Measurements from ENCODE around the gene CYP20A1. TPM values are rescaled to one million over a fixed set of nuclear protein-coding genes. Genes with fewer than 3 reads are reported as not detected.
A peak's percentile ranks its signal among the peaks of the same experiment; 100 is the strongest.
"Not testable (repeated sequence)": the region's sequence is repeated elsewhere in the genome, so short reads cannot be mapped to it uniquely, and the experiment has no call there.

CYP20A1 gene
- total RNA-seq, 1 experiment from 2014 or later, result 26.3 TPM

DNA sequence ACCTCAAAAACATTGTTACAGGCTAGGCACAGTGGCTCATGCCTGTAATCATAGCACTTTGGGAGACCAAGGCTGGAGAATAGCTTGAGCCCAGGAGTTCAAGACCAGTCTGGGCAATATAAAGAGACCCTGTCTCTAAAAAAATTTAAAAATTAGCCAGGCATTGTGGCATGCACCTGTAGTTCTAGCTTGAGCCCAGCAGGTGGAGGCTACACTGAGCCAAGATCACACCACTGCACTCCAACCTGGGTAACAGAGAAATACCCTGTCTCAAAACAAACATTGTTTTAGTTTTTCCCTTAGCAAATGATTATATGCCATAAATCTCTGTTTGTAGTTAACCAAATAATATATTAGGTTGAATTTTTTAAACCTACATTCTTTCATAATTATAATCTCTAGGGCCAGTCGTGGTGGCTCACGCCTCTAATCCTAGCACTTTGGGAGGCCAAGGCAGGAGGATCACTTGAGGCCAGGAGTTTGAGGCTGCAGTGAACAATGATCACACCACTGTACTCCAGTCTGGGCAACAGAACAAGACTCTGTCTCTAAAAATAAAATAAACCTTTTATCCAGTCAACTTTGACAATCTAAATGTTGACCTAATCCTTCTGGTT lies 13.3 kb upstream of the CYP20A1 start:
- Histone ChIP-seq H2AFZ (ENCODE audit: low read length) (no peak overlapping the region), H3K36me3 (ENCODE audit: insufficient read depth, low read length) (no peaks in the 10 kb centered on the region), H3K27me3 (ENCODE audit: low read length) (no peaks in the 10 kb centered on the region), H3K9me3 (ENCODE audit: low read length) (no peaks in the 10 kb centered on the region), H3K4me2 (ENCODE audit: low read depth, low read length, poor library complexity, severe bottlenecking) (no peak overlapping the region), H3K9me2 (replicated peaks; ENCODE audit: insufficient read depth, low read length) (no peaks in the 10 kb centered on the region), H3K79me2 (ENCODE audit: low read length) (no peaks in the 10 kb centered on the region), H3K9ac (ENCODE audit: low read length) (no peak overlapping the region), H3K27ac (ENCODE audit: low read length) (no peak overlapping the region), H3K4me1 (ENCODE audit: low read length) (peaks cover 6% of the 10 kb centered on the region; the same call in 1 of the 2 replicates), H3K4me3 (ENCODE audit: low read length) (no peak overlapping the region), H4K20me1 (ENCODE audit: insufficient read depth, low read depth, low read length) (no peaks in the 10 kb centered on the region)
- peak; percentile 76 for DNase-seq

DNA sequence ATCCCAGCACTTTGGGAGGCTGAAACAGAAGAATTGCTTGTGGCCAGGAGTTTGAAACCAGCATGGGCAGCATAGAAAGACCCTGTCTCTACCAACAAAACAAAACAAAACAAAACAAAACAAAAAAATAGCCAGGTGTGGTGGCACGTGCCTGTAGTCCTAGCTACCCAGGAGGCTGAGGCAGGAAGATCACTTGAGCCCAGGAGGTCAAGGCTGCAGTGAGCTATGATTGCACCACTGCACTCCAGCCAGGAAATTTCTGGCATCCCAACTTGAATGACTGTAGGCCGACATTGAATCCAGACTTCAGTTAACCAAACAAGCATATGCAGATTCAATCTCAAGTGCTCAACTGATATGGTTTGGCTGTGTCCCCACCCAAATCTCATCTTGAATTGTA lies 9.1 kb upstream of the CYP20A1 start:
- H3K79me2 ChIP-seq (ENCODE audit: low read length); DNase-seq: not testable (repeated sequence)

DNA sequence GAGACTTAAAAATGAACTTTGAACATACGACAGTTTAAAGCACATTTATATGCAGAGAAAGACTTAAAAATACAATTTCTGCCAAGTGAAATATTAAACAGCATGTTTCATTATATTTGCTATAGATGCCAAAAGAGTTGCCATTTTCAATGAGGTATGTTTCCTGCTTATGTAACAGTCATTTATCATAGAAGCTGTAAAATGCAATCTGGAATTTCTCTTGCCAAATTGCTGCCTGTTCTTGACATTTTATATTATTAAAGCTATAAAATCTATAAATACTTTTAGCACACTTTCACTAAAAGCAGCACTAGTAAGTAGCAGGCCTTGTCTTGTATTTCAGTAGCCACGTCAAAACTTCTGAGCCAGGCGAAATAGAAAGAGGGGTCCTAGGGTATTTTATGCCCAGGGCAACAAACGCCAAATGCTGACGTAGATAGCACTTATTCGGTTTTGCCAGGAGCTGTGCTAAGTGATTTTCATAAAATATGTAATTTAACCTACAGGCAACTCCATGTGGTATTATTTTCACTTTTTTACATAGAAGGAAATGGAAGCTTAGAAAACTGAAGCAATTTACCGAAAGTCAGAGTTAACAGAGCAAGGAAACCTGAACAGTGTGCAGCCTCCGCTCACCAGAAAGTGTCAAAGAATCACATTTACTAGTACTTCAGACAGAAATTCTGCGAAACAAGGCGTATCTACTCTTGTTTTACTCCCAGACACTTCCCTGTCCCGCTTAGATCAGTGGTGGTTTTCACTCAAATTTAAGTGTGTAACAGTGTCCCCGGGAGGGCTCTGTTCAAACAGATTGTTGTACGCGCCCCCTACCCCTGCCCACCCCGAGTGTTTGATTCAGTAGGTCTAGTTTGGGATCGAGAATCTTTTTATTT lies 1.2 kb upstream of the CYP20A1 start:
- H3K79me2 ChIP-seq (ENCODE audit: low read length), result peaks cover 33% of the 10 kb centered on the region

More for the DNA sequence above, 9.1 kb upstream of the CYP20A1 start:
- not testable (repeated sequence) for H3K4me1 ChIP-seq (ENCODE audit: low read length); H3K27me3 ChIP-seq (ENCODE audit: low read length); H3K9me3 ChIP-seq (ENCODE audit: low read length); H3K4me3 ChIP-seq (ENCODE audit: low read length); H4K20me1 ChIP-seq (ENCODE audit: insufficient read depth, low read depth, low read length); H3K9ac ChIP-seq (ENCODE audit: low read length); H3K36me3 ChIP-seq (ENCODE audit: insufficient read depth, low read length); H3K27ac ChIP-seq (ENCODE audit: low read length); H3K9me2 ChIP-seq (replicated peaks; ENCODE audit: insufficient read depth, low read length); H3K4me2 ChIP-seq (ENCODE audit: low read depth, low read length, poor library complexity, severe bottlenecking); H2AFZ ChIP-seq (ENCODE audit: low read length)

DNA sequence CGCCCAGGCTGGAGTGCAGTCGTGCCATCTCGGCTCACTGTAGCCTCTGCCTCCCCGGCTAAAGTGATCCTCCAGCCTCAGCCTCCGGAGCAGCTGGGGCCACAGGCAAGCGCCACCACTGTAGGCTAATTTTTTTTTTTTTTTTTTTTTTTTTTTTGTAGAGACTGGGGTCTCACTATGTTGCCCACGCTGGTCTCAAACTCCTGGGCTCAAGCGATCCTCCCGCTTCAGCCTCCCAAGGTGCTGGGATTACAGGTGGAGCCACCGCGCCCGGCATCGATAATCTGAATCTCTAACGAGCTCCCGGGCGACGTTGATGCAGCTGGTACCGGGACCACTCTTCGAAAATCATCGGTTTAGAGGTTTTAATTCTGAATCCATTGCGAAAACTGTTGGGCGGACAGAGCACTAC lies 520 bp upstream of the CYP20A1 start:
- Histone ChIP-seq H3K27ac (ENCODE audit: low read length) (peak overlapping the region; percentile 79), H3K4me3 (ENCODE audit: low read length) (peak overlapping the region; percentile 98), H3K36me3 (ENCODE audit: insufficient read depth, low read length) (peaks cover 15% of the 10 kb centered on the region), H3K9ac (ENCODE audit: low read length) (peak overlapping the region; percentile 97), H2AFZ (ENCODE audit: low read length) (peak overlapping the region; percentile 99), H3K9me2 (replicated peaks; ENCODE audit: insufficient read depth, low read length) (no peaks in the 10 kb centered on the region), H4K20me1 (ENCODE audit: insufficient read depth, low read depth, low read length) (no peaks in the 10 kb centered on the region; the same call in 1 of the 2 replicates), H3K27me3 (ENCODE audit: low read length) (no peaks in the 10 kb centered on the region), H3K4me1 (ENCODE audit: low read length) (peaks cover 26% of the 10 kb centered on the region), H3K79me2 (ENCODE audit: low read length) (peaks cover 39% of the 10 kb centered on the region), H3K4me2 (ENCODE audit: low read depth, low read length, poor library complexity, severe bottlenecking) (peak overlapping the region; percentile 99), H3K9me3 (ENCODE audit: low read length) (no peaks in the 10 kb centered on the region)
- no peak for DNase-seq

More for the DNA sequence above, 1.2 kb upstream of the CYP20A1 start:
- H3K9me2 ChIP-seq (replicated peaks; ENCODE audit: insufficient read depth, low read length), result no peaks in the 10 kb centered on the region
- H3K27me3 ChIP-seq (ENCODE audit: low read length), result no peaks in the 10 kb centered on the region
- peak overlapping the region; percentile 97 for H3K9ac ChIP-seq (ENCODE audit: low read length)
- H3K4me2 ChIP-seq (ENCODE audit: low read depth, low read length, poor library complexity, severe bottlenecking), result peak overlapping the region; percentile 99
- H3K4me1 ChIP-seq (ENCODE audit: low read length), result peaks cover 26% of the 10 kb centered on the region
- no peaks in the 10 kb centered on the region for H3K9me3 ChIP-seq (ENCODE audit: low read length)
- no peaks in the 10 kb centered on the region; the same call in 1 of the 2 replicates for H4K20me1 ChIP-seq (ENCODE audit: insufficient read depth, low read depth, low read length)
- peak overlapping the region; percentile 98; the same call in 1 of the 2 replicates for H3K4me3 ChIP-seq (ENCODE audit: low read length)
- no peak overlapping the region for H2AFZ ChIP-seq (ENCODE audit: low read length)
- DNase-seq, result no peak
- H3K27ac ChIP-seq (ENCODE audit: low read length), result no peak overlapping the region
- H3K36me3 ChIP-seq (ENCODE audit: insufficient read depth, low read length), result peaks cover 10% of the 10 kb centered on the region

DNA sequence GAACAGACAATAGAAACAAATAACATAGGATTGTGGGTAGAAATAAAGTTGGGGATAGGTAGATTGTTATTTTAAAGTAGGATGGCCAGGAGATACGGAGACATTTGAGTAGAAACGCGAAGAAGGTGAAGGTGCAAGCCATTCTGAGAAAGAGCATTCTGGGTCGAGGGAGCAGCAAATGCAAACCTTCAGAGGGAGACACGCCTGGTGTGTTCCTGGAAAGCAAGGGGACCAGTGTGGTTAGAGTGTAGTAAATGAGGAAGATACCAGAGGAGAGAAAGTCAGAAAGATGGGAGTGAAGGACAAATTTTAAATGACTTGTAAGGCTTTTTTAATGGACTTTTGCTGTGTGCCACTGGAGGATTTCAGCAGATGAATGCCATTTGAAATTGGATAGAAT lies 1.7 kb downstream of the CYP20A1 start:
- no peak overlapping the region for H2AFZ ChIP-seq (ENCODE audit: low read length)
- peaks cover 50% of the 10 kb centered on the region for H3K79me2 ChIP-seq (ENCODE audit: low read length)
- no peaks in the 10 kb centered on the region for H3K9me3 ChIP-seq (ENCODE audit: low read length)
- no peaks in the 10 kb centered on the region; the same call in 1 of the 2 replicates for H4K20me1 ChIP-seq (ENCODE audit: insufficient read depth, low read depth, low read length)
- no peaks in the 10 kb centered on the region for H3K27me3 ChIP-seq (ENCODE audit: low read length)
- no peak overlapping the region for H3K27ac ChIP-seq (ENCODE audit: low read length)
- peaks cover 26% of the 10 kb centered on the region for H3K4me1 ChIP-seq (ENCODE audit: low read length)
- H3K36me3 ChIP-seq (ENCODE audit: insufficient read depth, low read length), result peaks cover 15% of the 10 kb centered on the region
- H3K4me2 ChIP-seq (ENCODE audit: low read depth, low read length, poor library complexity, severe bottlenecking), result peak overlapping the region; percentile 99
- peak overlapping the region; percentile 97 for H3K9ac ChIP-seq (ENCODE audit: low read length)
- peak overlapping the region; percentile 98 for H3K4me3 ChIP-seq (ENCODE audit: low read length)
- peak; percentile 59 for DNase-seq
- H3K9me2 ChIP-seq (replicated peaks; ENCODE audit: insufficient read depth, low read length), result no peaks in the 10 kb centered on the region

DNA sequence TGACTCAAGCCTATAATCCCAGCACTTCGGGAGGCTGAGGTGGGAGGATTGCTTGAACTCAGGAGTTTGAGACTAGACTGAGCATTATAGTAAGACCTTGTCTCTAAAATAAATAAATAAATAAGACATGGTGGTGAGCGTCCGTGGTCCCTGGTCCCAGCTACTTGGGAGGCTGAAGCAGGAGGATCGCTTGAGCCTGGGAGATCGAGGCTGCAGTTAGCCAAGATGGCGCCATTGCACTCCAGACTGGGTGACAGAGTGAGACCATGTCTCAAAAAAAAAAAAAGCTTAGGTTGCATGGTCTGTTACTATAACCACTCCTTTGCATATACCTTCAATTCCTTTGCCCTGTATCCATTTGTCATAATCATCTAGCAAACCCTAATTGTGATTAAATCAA lies 3.7 kb downstream of the CYP20A1 start:
- Histone ChIP-seq H3K27ac (ENCODE audit: low read length) (no peak overlapping the region), H3K4me1 (ENCODE audit: low read length) (peaks cover 29% of the 10 kb centered on the region), H3K9ac (ENCODE audit: low read length) (no peak overlapping the region), H3K9me2 (replicated peaks; ENCODE audit: insufficient read depth, low read length) (no peaks in the 10 kb centered on the region), H3K4me3 (ENCODE audit: low read length) (no peak overlapping the region), H4K20me1 (ENCODE audit: insufficient read depth, low read depth, low read length) (no peaks in the 10 kb centered on the region; the same call in 1 of the 2 replicates), H3K4me2 (ENCODE audit: low read depth, low read length, poor library complexity, severe bottlenecking) (no peak overlapping the region), H3K36me3 (ENCODE audit: insufficient read depth, low read length) (peaks cover 28% of the 10 kb centered on the region), H3K79me2 (ENCODE audit: low read length) (peaks cover 65% of the 10 kb centered on the region), H3K9me3 (ENCODE audit: low read length) (no peaks in the 10 kb centered on the region), H3K27me3 (ENCODE audit: low read length) (no peaks in the 10 kb centered on the region), H2AFZ (ENCODE audit: low read length) (no peak overlapping the region)
- no peak for DNase-seq

DNA sequence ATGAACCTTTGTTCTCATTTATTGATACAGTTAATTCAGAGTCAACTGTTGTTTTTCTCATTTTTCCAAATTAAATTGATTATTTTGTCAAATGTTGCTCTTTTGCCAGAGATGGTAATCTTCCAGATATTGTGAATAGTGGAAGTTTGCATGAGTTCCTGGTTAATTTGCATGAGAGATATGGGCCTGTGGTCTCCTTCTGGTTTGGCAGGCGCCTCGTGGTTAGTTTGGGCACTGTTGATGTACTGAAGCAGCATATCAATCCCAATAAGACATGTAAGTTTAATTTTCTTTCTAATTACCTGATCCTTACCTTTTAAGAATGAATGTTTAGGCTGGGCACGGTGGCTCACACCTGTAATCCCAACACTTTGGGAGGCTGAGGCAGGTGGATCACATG lies 7.8 kb downstream of the CYP20A1 start:
- Histone ChIP-seq H3K27ac (ENCODE audit: low read length) (no peak overlapping the region), H3K4me1 (ENCODE audit: low read length) (peaks cover 3% of the 10 kb centered on the region; the same call in 1 of the 2 replicates), H3K27me3 (ENCODE audit: low read length) (no peaks in the 10 kb centered on the region), H3K9ac (ENCODE audit: low read length) (no peak overlapping the region), H3K79me2 (ENCODE audit: low read length) (peaks cover 50% of the 10 kb centered on the region), H3K9me2 (replicated peaks; ENCODE audit: insufficient read depth, low read length) (no peaks in the 10 kb centered on the region), H3K9me3 (ENCODE audit: low read length) (no peaks in the 10 kb centered on the region), H2AFZ (ENCODE audit: low read length) (no peak overlapping the region), H3K4me3 (ENCODE audit: low read length) (no peak overlapping the region), H3K4me2 (ENCODE audit: low read depth, low read length, poor library complexity, severe bottlenecking) (no peak overlapping the region), H4K20me1 (ENCODE audit: insufficient read depth, low read depth, low read length) (no peaks in the 10 kb centered on the region), H3K36me3 (ENCODE audit: insufficient read depth, low read length) (peaks cover 34% of the 10 kb centered on the region)
- no peak for DNase-seq

DNA sequence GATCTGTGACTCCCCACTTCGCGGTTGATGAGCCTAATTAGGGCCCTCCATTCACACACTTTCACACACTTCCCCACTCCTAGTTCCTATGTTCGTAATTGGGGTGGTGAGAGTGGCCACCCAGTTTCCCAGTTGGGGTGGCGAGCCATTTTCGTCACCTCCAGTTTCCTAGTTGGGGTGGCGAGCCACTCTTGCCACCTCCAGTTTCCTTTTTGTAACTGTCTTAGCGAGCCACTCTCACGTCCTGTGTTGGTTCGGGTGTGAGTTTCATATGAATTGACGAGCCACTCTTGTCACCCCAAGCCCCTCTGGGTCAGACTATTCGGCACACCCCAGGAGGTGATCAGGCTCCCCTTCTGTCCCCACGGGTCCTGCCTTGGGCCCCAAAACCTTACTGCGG lies 14.0 kb downstream of the CYP20A1 start:
- peaks cover 31% of the 10 kb centered on the region for H3K79me2 ChIP-seq (ENCODE audit: low read length)
- no peak overlapping the region for H3K4me2 ChIP-seq (ENCODE audit: low read depth, low read length, poor library complexity, severe bottlenecking)
- H3K9me2 ChIP-seq (replicated peaks; ENCODE audit: insufficient read depth, low read length), result no peaks in the 10 kb centered on the region
- no peaks in the 10 kb centered on the region for H3K9me3 ChIP-seq (ENCODE audit: low read length)
- peaks cover 35% of the 10 kb centered on the region for H3K36me3 ChIP-seq (ENCODE audit: insufficient read depth, low read length)
- no peak overlapping the region for H3K27ac ChIP-seq (ENCODE audit: low read length)
- no peaks in the 10 kb centered on the region for H4K20me1 ChIP-seq (ENCODE audit: insufficient read depth, low read depth, low read length)
- no peaks in the 10 kb centered on the region for H3K27me3 ChIP-seq (ENCODE audit: low read length)
- H2AFZ ChIP-seq (ENCODE audit: low read length), result no peak overlapping the region
- H3K4me3 ChIP-seq (ENCODE audit: low read length), result no peak overlapping the region
- H3K9ac ChIP-seq (ENCODE audit: low read length), result no peak overlapping the region
- DNase-seq, result no peak
- H3K4me1 ChIP-seq (ENCODE audit: low read length), result no peaks in the 10 kb centered on the region

Measured in Karpas-422 (cell line).